ENCODE measurements around the gene SDSL. TPM values are rescaled to one million over a fixed set of nuclear protein-coding genes. Genes with fewer than 3 reads are reported as not detected.
A peak's percentile ranks its signal among the peaks of the same experiment; 100 is the strongest.

SDSL gene
- polyA plus RNA-seq, 4 donors, result 10.9 to 15.7 (median 12.7) TPM

DNA sequence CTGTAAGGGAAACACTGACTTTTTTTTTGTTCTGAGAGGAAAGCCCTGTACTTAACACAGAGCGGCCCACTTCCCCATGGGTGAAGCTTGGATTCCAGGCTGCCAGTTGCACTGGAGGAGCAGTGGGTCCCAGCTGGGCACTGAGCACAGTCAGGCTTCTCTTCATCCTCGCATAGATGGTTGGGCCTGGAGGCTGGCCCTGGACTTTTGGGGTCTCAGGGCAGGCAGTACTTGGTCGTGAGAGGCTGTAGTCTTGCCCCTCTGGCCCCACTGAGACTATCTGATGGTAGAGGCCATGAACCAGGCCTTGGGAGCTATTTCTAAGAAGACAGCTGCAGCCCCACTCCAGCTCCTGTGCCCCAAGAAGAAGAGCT, 55.6 kb downstream of the SDSL start:
- DNase-seq (ENCODE audit: low read depth in 4 of 4, low spot score in 3 of 4), result no peak

DNA sequence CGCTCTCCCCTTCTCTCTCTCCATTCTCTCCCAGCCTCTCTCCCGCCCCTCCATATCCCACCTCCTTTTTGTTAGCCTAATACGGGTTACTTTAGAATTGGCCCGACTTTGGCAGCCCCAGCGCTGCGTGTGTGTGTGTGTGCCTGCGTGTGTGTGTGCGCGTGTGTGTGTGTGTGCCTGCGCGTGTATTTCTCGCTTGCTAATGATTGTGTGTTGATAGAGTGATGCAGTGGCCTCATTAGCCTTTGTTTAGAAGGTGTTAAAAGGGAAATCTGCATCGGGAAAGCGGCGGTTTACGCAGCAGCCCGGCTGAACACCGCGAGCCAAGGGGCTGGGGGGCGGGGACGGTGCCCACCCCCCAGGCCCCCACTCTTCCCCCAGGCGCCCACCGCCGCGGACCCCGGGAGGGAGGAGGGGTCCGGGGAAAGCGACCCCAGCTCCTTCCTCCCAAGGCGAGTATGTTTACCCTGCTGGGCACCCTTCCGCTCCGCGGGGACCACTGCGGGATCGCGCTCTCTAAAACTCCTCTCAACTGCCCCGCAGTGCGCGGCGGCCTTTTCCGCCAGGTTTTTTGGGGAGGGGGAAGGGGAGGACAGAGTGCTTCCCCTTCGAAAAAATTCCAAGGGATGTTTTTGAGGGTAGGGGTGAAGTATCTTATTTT, 56.3 kb downstream of the SDSL start:
- no peak for DNase-seq (ENCODE audit: low read depth in 4 of 4, low spot score in 3 of 4)

DNA sequence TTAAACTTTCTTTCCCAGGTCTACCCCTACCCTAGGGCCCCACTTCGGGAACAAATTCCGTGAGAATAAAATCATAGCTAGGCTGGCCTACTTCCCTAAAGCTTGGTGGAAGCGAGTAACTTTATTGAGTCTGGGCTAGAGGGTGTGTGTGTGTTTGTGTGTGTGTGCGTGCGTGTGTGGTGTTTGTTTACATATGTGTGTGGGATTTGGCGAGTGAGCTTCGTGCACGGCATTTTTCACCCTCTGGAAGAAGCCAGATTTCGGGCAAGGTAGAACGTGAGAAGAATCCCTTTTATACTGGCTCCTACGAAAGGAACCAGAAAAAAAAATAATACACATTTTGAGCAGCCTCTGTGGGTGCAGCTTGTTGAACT, 57.0 kb downstream of the SDSL start:
- no peak for DNase-seq (ENCODE audit: low read depth in 4 of 4, low spot score in 3 of 4)

DNA sequence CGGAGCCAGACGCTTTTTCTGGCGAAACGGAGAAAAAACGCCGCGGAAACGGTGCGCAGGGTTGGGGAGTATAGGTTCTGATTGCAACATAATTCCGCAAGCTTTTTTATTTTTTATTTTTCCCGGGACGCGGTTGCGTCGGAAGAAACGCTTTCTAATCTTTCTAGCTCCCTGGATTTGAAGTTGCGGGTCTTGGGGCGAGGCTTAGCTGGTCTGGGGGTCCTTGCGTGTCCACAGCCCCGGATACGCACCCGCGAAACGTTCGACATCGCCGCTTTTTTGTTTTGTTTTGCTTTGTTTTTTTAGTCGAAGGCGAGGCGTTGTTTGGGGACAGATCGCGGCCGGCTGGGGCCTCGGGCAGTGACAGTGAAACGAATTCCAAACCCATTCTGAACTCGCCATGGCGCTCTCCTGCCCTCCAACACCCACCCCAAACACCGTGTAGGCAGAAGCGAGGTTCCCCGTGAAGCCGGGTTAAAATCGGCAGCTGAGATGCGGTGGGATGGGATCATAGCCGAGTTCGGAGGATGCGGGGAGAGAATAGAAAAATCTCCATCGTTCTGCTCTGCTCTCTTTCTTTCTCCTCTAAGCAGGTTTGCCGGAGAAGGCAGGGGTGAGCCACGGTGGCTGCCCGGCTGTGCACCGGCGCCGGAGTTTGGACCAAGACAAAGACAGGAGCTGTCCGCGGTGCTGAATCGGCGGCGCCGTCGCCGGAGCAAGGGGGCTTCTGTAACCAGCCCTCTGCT, 57.6 kb downstream of the SDSL start:
- DNase-seq (ENCODE audit: low read depth in 4 of 4, low spot score in 3 of 4), result peak; percentile 45 to 67 (median 52)

DNA sequence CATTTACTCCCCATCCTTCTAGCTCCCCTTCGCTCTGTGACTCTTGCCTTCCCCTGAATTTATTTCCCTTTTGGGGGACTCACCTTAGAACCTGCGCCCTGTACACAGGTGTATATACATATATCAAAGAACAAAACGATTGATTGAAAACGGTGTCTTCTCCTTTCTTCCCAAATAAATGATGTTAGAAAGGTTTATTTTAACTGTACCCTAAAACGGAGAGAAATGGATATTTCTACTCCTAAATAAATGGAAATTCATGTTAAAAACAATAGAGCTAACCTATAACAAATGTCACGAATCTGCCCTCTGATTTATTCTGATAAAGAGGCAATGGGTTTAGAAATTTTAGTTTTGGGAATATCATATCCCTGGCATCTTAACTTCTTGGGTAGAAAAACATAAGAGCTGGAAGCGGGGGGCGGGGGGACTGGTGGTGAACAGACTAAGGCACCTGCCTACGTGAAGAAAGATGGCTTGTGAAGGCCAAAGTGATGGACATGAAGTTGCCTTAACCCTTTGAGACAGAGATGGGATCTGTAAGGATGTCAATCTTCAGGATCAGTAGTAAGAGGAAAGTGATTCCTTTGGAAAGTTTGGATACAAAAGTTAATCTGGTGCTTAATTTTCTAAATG, 58.3 kb downstream of the SDSL start:
- no peak for DNase-seq (ENCODE audit: low read depth in 4 of 4, low spot score in 3 of 4)

DNA sequence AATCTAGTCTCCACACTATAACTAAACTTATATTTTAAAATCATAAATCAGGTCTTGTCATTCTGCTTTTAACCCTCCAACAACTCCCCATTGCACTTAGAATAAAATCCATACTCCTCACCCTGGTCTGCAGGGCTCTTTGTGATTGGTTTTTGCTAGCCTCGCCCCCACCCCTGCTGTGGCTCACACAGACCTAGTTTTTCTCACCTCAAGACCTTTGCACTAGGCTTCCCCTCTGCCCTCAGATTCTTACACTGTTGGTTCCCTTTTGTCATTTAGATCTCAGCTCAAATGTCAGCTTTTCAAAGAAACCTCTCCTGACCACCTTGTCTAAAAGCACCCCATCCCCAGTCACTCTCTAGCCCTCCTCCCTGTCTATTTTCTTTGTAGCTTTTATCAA, 60.2 kb downstream of the SDSL start:
- DNase-seq (ENCODE audit: low read depth in 4 of 4, low spot score in 3 of 4), result no peak

DNA sequence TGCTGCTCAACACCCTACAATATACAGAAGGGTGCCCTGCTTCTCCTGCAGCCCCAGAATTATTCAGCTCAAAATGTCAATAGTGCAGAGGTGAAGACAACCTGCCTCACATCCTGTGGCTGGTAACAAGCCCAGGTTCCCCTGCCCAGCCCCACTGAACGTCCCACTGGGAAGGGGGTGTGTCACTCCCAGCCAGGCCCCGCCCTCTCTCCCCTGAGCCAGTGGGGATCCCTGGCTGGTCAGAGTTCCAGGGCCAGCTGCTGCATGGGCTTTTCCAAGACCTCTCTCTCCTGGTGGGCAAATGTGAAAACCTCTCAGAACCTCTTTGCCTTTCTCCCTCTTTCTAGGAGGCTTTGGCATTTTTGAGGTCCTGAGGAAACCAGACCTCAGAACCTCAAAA, 63.1 kb downstream of the SDSL start:
- no peak for DNase-seq (ENCODE audit: low read depth in 4 of 4, low spot score in 3 of 4)

DNA sequence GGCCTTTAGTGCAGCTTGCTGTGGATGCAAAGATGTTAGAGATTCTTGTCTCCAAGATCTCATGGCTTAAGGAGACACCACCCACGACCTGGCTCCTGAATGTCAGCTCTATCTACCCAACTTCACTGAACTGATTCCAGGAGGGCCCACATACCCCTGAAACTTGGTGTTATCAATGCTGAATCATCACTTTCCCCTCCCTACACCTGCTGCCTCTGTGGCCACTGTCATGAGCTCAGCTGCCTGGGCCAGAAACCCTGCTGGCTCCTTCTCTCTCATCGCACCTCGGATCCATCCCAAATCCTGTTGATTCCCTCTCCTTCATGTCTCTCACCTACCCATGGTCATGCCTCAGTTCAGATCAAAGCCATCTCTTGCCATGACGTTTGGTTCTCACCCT, 64.5 kb downstream of the SDSL start:
- DNase-seq (ENCODE audit: low read depth in 4 of 4, low spot score in 3 of 4), result no peak

Other genes with a start within 250 kb of the SDSL start
- 100 to 1,000 TPM in 1 of 4 donors, 10 to 100 TPM in 3; 68.2 to 102 (median 74.7) TPM for gene DDX54, start 236.9 kb upstream of the SDSL start, polyA plus RNA-seq (ENCODE audit: insufficient read length in 4 of 4)
- gene RITA1, start 236.7 kb upstream of the SDSL start, polyA plus RNA-seq (ENCODE audit: insufficient read length in 4 of 4), result 10 to 100 TPM; 16.5 to 22.1 (median 17.3) TPM
- gene TPCN1, start 200.9 kb upstream of the SDSL start, polyA plus RNA-seq (ENCODE audit: insufficient read length in 4 of 4), result 10 to 100 TPM; 27.3 to 37.7 (median 35.4) TPM
- gene SLC8B1, start 87.3 kb upstream of the SDSL start, polyA plus RNA-seq (ENCODE audit: insufficient read length in 4 of 4), result 10 to 100 TPM; 11.2 to 15.1 (median 14.3) TPM
- 10 to 100 TPM; 18.8 to 22.2 (median 20.9) TPM for gene PLBD2, start 63.8 kb upstream of the SDSL start, polyA plus RNA-seq (ENCODE audit: insufficient read length in 4 of 4)
- under 1 TPM in 2 of 4 donors, not detected in 2; 0.22 to 0.32 TPM for gene SDS, start 18.5 kb upstream of the SDSL start, polyA plus RNA-seq (ENCODE audit: insufficient read length in 4 of 4)
- gene LHX5, start 49.5 kb downstream of the SDSL start, polyA plus RNA-seq (ENCODE audit: insufficient read length in 4 of 4), result not detected